Stimulated activated CD8-positive, alpha-beta memory T cell treated with anti-CD3 and anti-CD28 coated beads, Interleukin-7, amount 100 ng/mL, for 1 hour (primary cell): ENCODE results near the gene MMAA.
"Not testable (repeated sequence)": the region's sequence is repeated elsewhere in the genome, so short reads cannot be mapped to it uniquely, and the experiment has no call there.

Experiments
- DNase-seq, 2 donors: peaks; one replicate each; pipeline ENCODE4 v3.0.0-alpha.2; 2020; ENCODE audit warnings: low read depth in 2 of 2

Gene MMAA

GRCh38 chr4:145635117-145635516 lies 15.9 kb downstream of the MMAA start:
- DNase-seq = no peak

GRCh38 chr4:145635630-145636029 lies 16.4 kb downstream of the MMAA start:
- no peak for DNase-seq

- DNase-seq = no peak
These were observed 20.1 kb downstream of the MMAA start for GRCh38 chr4:145639186-145639698.

- not testable (repeated sequence) for DNase-seq
These were observed 21.1 kb downstream of the MMAA start for GRCh38 chr4:145640236-145640635.

- DNase-seq = no peak
These were observed 24.1 kb downstream of the MMAA start for GRCh38 chr4:145643295-145643694.

- no peak for DNase-seq
These were observed 25.5 kb downstream of the MMAA start for GRCh38 chr4:145644699-145645098.

- DNase-seq = no peak
These were observed 37.0 kb downstream of the MMAA start for GRCh38 chr4:145656156-145656555.

- no peak for DNase-seq
These were observed 40.9 kb downstream of the MMAA start for GRCh38 chr4:145660064-145660463.

GRCh38 chr4:145663194-145663593 lies 44.0 kb downstream of the MMAA start:
- DNase-seq = no peak

GRCh38 chr4:145665773-145666172 lies 46.6 kb downstream of the MMAA start:
- DNase-seq = no peak

- DNase-seq = no peak
These were observed 51.2 kb downstream of the MMAA start for GRCh38 chr4:145670422-145670821.

- no peak for DNase-seq
These were observed 60.3 kb downstream of the MMAA start for GRCh38 chr4:145679520-145679919.

- DNase-seq = no peak
These were observed 60.8 kb downstream of the MMAA start, which contains the start of gene C4orf51 for GRCh38 chr4:145679991-145680455. Gene C4orf51, plus strand, starts transcription at chr4:145680146. Its CDS starts 58 bp downstream, at chr4:145680204.

- DNase-seq = no peak
These were observed 61.7 kb downstream of the MMAA start for GRCh38 chr4:145680902-145681301.

GRCh38 chr4:145681518-145681917 lies 62.3 kb downstream of the MMAA start:
- no peak for DNase-seq

GRCh38 chr4:145681956-145682355 lies 62.8 kb downstream of the MMAA start:
- DNase-seq = no peak

- no peak for DNase-seq
These were observed 67.8 kb downstream of the MMAA start for GRCh38 chr4:145686991-145687390.

- DNase-seq = no peak
These were observed 71.4 kb downstream of the MMAA start for GRCh38 chr4:145690610-145691009.

GRCh38 chr4:145691416-145691815 lies 72.2 kb downstream of the MMAA start:
- DNase-seq = not testable (repeated sequence)

GRCh38 chr4:145694929-145695328 lies 75.7 kb downstream of the MMAA start:
- no peak for DNase-seq

GRCh38 chr4:145697332-145697731 lies 78.1 kb downstream of the MMAA start:
- DNase-seq = no peak

GRCh38 chr4:145698507-145698906 lies 79.3 kb downstream of the MMAA start:
- DNase-seq = no peak

- DNase-seq = no peak
These were observed 84.8 kb downstream of the MMAA start for GRCh38 chr4:145703850-145704497.

- DNase-seq = no peak
These were observed 90.2 kb downstream of the MMAA start for GRCh38 chr4:145709336-145709735.
